ENCODE data around the gene CHD1L.
"Not testable (repeated sequence)": the region's sequence is repeated elsewhere in the genome, so short reads cannot be mapped to it uniquely, and the experiment has no call there.

The CHD1L gene

GRCh38 chr1:147267711-147268110, 25.2 kb downstream of the CHD1L start:
- DNase-seq (ENCODE audit: low spot score): no peak

- DNase-seq (ENCODE audit: low spot score): no peak
These were observed 28.2 kb downstream of the CHD1L start for GRCh38 chr1:147270721-147271120.

GRCh38 chr1:147272042-147272441, 29.6 kb downstream of the CHD1L start:
- no peak for DNase-seq (ENCODE audit: low spot score)

DNA sequence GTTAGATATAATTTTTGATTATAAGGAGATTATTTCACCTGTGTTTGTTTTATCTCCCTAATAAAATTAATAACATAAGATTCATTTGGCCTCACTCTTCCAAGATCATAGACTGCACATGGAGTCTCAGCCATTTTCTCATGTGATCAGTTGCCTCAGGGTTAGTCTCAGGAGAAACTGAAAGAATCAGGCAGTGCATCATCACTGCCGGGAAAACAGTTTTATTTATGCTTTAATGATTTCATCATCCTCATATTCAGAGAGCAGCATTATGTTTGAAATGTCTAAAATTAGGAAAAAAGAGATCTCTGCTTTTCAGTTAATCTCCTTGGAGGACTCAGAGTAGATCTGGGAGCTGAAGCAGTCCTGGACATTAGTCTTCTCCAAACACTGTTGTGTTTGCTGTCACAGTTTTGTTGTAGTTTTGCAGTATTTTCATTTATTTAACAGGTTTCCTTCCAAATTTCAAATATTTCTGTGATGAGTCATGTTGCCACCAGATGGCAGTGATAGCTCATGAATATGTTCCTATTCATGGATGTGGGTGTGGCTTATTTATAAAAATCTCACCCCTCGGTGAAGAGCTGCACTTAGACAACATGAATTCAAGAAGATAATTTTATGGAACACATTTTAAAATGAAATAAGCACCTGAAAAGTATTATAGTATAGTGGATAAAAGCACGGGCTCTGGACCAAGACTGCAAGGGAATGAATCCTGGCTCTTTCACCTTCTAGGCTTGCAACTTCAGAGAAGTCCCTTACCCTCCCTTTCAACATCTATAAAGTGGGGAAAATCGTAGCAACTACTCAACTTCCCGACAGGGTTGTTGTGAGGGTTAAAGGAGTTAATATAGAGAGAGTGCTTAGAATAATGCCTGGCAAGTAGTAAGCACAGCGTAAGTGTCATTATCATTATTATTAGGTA, 31.2 kb downstream of the CHD1L start:
- peak; percentile 94 for DNase-seq (ENCODE audit: low spot score)

DNA sequence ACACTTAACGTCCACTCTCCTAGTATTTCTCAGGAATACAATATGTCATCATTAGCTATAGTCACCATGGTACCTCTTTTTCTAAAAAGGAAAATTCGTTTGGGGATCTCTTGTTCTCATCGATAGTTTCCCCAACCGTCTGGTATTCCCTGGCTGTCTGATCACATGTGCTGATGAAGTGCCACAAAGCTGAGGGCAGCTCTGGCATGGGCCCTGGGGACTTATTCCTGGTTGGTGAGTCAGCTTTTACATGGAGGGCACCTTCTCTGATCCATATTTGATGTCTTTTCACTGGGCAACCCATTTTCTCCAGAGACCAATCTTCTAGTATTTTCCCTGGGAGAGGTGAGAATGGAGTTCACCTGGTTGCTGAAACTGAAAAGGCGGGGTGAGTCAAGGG, 39.5 kb downstream of the CHD1L start:
- no peak for DNase-seq (ENCODE audit: low spot score)

DNA sequence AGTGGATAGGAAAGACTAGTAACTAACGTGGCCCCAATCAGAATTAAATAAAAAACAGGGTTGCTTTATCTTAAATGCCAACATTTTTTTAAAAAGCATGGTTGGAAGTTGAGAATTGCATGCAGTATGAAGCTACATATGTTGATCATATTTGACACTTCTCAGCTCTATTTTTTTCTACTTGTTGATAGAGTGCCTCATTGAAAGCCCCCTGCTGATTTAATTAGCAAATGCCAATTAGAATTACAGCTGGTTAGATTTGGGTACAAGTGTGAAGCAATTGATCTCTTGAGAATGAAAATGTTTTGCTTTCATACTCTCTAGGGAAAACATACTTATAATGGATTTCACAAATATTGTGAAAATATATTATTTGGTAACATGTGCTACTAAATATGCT, 40.5 kb downstream of the CHD1L start:
- DNase-seq (ENCODE audit: low spot score): no peak

DNA sequence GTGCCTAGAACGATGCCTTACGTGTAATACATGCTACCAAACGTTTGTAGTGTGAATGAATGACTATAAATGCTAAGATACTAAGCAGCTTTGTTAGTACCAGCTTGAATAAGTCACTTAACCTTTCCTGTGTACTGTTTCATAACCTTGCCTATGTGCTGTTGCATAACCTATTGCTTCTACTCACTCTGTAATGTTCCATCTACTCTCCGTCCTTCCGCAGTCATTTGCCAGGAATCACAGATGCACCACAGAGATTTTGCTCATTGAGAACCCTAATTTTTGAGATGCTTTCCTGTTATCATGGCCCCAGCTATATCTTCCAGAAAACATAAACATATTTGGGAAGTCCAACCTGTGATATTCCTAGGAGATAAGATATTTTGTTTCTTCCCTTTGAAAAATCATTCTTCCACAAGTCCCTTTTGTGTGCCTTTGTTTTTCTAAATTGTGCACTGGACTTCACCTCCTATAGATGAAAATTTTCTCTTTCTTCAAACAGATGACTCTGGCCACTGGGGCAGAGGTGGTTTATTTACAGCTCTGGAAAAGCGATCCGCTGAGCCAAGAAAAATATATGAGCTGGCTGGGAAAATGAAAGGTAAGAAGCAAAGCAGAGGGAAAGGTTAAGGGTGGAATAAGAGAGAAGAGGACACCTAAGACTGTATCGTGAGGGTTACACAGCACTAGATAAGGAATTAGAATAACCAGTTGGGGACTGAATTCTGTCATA, 44.8 kb downstream of the CHD1L start:
- DNase-seq (ENCODE audit: low spot score): no peak

- no peak for DNase-seq (ENCODE audit: low spot score)
These were observed 49.5 kb downstream of the CHD1L start for GRCh38 chr1:147292012-147292411.

DNA sequence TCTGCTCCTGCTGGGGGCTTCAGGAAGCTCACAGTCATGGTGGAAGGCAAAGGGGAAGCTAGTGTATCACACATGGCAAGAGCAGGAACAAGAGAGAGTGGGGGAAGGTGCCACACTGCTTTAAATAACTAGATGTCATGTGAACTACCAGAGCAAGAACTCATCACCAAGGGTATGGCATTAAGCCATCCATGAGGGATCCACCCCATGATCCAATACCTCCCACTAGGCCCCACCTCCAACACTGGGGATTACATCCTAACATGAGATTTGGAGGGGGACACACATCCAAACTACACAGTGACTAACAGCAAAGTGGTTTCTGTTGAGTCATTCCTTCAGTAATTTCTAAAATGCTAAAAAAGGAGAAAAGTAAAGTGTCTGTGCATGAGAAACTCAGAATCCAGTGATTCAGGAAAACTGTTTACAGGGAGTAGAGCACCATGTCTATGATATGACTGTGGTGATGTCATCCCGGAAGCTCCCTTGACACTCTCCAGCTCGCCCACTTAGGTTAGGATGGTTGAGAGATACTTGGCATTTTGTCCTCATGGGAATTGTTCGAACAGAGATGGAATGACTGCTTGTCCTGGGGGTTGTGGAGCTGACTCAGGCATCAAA, 50.3 kb downstream of the CHD1L start:
- peak; percentile 31 for DNase-seq (ENCODE audit: low spot score)

GRCh38 chr1:147297438-147297837, 55.0 kb downstream of the CHD1L start:
- no peak for DNase-seq (ENCODE audit: low spot score)

- not testable (repeated sequence) for DNase-seq (ENCODE audit: low spot score)
These were observed 63.3 kb downstream of the CHD1L start for GRCh38 chr1:147305803-147306202.

- no peak for DNase-seq (ENCODE audit: low spot score)
These were observed 74.5 kb downstream of the CHD1L start for GRCh38 chr1:147316968-147317367.

- DNase-seq (ENCODE audit: low spot score): not testable (repeated sequence)
These were observed 84.6 kb downstream of the CHD1L start for GRCh38 chr1:147326933-147327687.

DNA sequence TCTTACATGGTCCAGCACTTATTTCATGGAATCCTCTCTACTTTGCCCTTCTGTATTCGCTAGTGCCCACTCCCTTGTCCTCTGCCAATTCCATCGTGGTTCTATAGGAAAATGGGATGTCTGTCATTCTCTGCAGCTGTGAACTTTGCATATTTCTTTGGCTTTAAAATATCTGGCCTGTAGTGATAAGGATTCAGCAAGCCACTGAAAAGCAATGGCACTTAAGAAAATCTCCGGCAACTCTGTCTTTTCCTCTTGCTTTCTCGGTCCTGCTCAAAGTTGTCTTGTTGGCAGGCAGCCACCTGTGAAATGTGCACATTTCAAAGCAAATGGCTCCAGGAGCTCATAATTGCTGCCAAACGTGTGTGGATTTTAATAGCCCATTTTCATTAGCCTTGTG, 91.8 kb downstream of the CHD1L start:
- no peak for DNase-seq (ENCODE audit: low spot score)

GRCh38 chr1:147336291-147336690, 93.8 kb downstream of the CHD1L start:
- no peak for DNase-seq (ENCODE audit: low spot score)

DNA sequence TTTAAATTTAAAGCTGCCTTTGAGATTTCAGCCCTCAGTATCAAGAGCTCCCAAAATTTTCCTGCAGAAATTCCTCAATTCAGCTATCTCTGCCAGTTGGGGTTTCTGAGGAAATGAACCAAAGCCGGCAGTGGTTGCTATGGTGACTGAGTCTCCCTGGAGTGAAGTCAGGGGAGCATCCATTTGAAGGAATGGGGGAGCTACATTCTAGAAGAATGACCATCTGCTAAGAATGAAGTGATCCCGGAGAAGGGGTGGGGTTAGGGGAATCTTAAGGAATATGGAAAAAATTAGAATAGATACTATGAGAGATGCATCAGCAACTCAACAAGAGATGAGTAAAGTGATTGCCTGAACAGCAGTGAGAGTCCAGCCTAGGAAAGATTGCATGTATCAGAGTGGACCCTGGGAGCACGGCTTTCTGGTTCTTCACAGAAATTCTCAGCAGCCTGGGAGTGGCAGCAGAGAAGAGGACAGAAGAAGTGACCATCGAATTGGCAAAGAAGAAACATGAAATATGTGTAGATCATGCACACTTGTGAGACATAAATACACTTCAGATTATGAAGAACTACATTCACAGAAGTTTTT, 94.7 kb downstream of the CHD1L start:
- DNase-seq (ENCODE audit: low spot score): no peak

DNA sequence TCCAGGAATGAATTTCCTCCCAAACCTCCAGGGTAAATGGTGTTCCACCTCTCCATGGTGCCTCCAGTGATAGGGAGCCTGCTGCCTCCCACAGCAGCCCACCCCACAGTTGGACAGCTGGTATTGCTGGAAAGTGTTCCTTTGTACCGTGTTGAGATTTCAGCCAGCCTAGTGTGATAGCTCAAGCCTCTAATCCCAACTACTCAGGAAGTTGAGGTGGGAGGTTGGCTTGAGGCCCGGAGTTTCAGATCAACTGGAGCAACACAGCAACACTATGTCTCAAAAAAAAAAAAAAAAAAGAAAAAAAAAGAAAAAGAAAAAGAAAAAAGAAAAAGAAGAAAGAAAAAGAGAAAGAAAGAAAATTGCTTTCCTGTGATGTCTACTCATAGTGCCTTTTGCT, 96.1 kb downstream of the CHD1L start:
- no peak for DNase-seq (ENCODE audit: low spot score)

- DNase-seq (ENCODE audit: low spot score): peak; percentile 80
These were observed 98.8 kb downstream of the CHD1L start for GRCh38 chr1:147341246-147341645.
